CD8-positive, alpha-beta memory T cell (primary cell): ENCODE measurements around the gene SHQ1. TPM values are rescaled to one million over a fixed set of nuclear protein-coding genes. Genes with fewer than 3 reads are reported as not detected.
A peak's percentile ranks its signal among the peaks of the same experiment; 100 is the strongest.

Experiments used
- CTCF ChIA-PET: fragments of 350-600 bp; sonication (Branson Sonifier 250); formaldehyde crosslinking; loops from one replicate; lab custom pipeline; 2021; ENCODE audit warnings: antibody characterized with exemption; lab: Charles Lee
- POLR2A ChIA-PET: fragments of 350-600 bp; sonication (Branson Sonifier 250); formaldehyde crosslinking; loops from one replicate; lab custom pipeline; 2021; ENCODE audit warnings: antibody characterized with exemption; lab: Charles Lee
- DNase-seq, 5 donors: peaks; one replicate each; pipeline versions ENCODE4 v3.0.0 to v3.0.0-alpha.2; 2020 to 2022; ENCODE audit warnings: mixed read lengths in 1 of 5
- H3K27ac ChIP-seq: one replicate; pipeline ENCODE4 v1.7.0; 2013; ENCODE audit warnings: low read depth, mild to moderate bottlenecking, low read length, moderate library complexity
- H3K27me3 ChIP-seq: 2 replicates; pipeline ENCODE4 v1.7.0; 2013; ENCODE audit warnings: low read length, mild to moderate bottlenecking; ENCODE audit not compliant: insufficient read depth, poor library complexity, severe bottlenecking
- H3K36me3 ChIP-seq: 2 replicates; pipeline ENCODE4 v1.7.0; 2013; ENCODE audit warnings: mild to moderate bottlenecking, low read length, moderate library complexity; ENCODE audit not compliant: insufficient read depth
- H3K4me1 ChIP-seq: 2 replicates; pipeline ENCODE4 v1.7.0; 2013; ENCODE audit warnings: mild to moderate bottlenecking, low read length, moderate library complexity; ENCODE audit not compliant: insufficient read depth
- H3K4me3 ChIP-seq: 2 replicates; pipeline ENCODE4 v1.7.0; 2013; ENCODE audit warnings: mild to moderate bottlenecking, low read length
- H3K9me3 ChIP-seq: 2 replicates; pipeline ENCODE4 v1.7.0; 2013; ENCODE audit warnings: mild to moderate bottlenecking, low read length
- H3K27ac Mint-ChIP-seq, 8 donors: one replicate each; pipeline ENCODE4 v1.8.0; 2020 to 2021; ENCODE audit warnings: mixed read lengths in 8 of 8, mild to moderate bottlenecking in 6 of 8, inconsistent platforms in 3 of 8, moderate library complexity in 3 of 8
- H3K27me3 Mint-ChIP-seq, 2 donors: one replicate each; pipeline ENCODE4 v1.8.0; 2020 to 2021; ENCODE audit warnings: mixed read lengths in 2 of 2, mild to moderate bottlenecking in 1 of 2, moderate library complexity in 1 of 2
- H3K36me3 Mint-ChIP-seq, 3 donors: one replicate each; pipeline ENCODE4 v1.8.0; 2020 to 2021; ENCODE audit warnings: mixed read lengths in 3 of 3, inconsistent platforms in 1 of 3, mild to moderate bottlenecking in 1 of 3
- H3K4me1 Mint-ChIP-seq, 3 donors: one replicate each; pipeline ENCODE4 v1.8.0; 2020 to 2021; ENCODE audit warnings: mixed read lengths in 3 of 3, inconsistent platforms in 1 of 3, mild to moderate bottlenecking in 1 of 3
- H3K4me3 Mint-ChIP-seq, 7 donors: one replicate each; pipeline ENCODE4 v1.8.0; 2020 to 2021; ENCODE audit warnings: mixed read lengths in 7 of 7, mild to moderate bottlenecking in 6 of 7, moderate library complexity in 4 of 7, inconsistent platforms in 2 of 7
- H3K9me3 Mint-ChIP-seq, 5 donors: one replicate each; pipeline ENCODE4 v1.8.0; 2020 to 2022; ENCODE audit warnings: mixed read lengths in 5 of 5, mild to moderate bottlenecking in 3 of 5, moderate library complexity in 2 of 5, inconsistent platforms in 1 of 5
- polyA plus RNA-seq: library from polyadenylated mRNA; unstranded; fragments of 300-500 nt; fragmentation: Illumina TruSeq; gene quantifications from one replicate; pipeline ENCODE4 v1.2.3, GENCODE V29; 2021
- total RNA-seq, 2 experiments: library from RNA; stranded (reverse); gene quantifications; one replicate each; pipeline ENCODE4 v1.2.3, GENCODE V29; 2021

Gene SHQ1
- total and polyA plus RNA-seq, 3 experiments from 2014 or later = 36.0 to 44.9 (median 37.7) TPM

- H3K9me3 Mint-ChIP-seq = no peaks in the 10 kb centered on the region
- H3K27ac ChIP-seq = no peak overlapping the region
- no peaks in the 10 kb centered on the region for H3K9me3 ChIP-seq
- no peak overlapping the region for H3K4me3 ChIP-seq
- CTCF ChIA-PET = no interaction called here
- peaks cover under 1% of the 10 kb centered on the region for H3K36me3 ChIP-seq
- H3K27me3 Mint-ChIP-seq = peaks cover 0 to 2% of the 10 kb centered on the region in 2 donors
- POLR2A ChIA-PET = no interaction called here
- H3K4me1 ChIP-seq = no peaks in the 10 kb centered on the region
- H3K27me3 ChIP-seq = no peaks in the 10 kb centered on the region
- H3K36me3 Mint-ChIP-seq = peaks cover 13 to 32% (median 15%) of the 10 kb centered on the region in 3 donors
- peaks cover 0 to 2% (median 0%) of the 10 kb centered on the region in 3 donors for H3K4me1 Mint-ChIP-seq
- H3K27ac Mint-ChIP-seq = no peak overlapping the region
- DNase-seq = no peak
- no peak overlapping the region for H3K4me3 Mint-ChIP-seq
Measured at GRCh38 chr3:72768481-72768880, 79.8 kb downstream of the SHQ1 start.

DNA sequence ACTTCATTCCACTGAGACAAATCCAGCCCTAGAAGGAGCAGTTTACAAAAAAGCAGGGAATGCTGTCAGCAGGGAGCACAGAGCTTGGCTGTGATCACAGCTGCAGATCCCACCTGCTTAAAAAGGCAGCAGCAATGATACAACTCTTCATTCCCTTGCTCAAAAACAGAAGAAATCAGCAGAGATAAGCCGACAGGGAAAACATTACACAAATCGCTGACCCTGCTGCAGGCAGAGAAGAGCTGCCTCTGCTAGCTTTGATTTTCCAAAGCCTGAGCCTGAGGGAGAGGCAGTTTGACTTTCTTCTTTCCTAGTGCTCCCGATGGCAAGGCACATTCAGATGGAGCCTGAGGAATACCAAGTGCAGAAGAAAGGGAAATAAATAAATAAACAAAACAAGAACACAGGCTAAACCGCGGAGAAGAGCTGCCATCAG is 80.2 kb downstream of the SHQ1 start:
- H3K4me3 ChIP-seq = no peak overlapping the region
- Mint-ChIP-seq H3K36me3 (peaks cover 15 to 35% (median 17%) of the 10 kb centered on the region in 3 donors), H3K27me3 (peaks cover 0 to 2% of the 10 kb centered on the region in 2 donors), H3K9me3 (no peaks in the 10 kb centered on the region), H3K4me3 (no peak overlapping the region), H3K27ac (no peak overlapping the region), H3K4me1 (peaks cover 0 to 2% (median 0%) of the 10 kb centered on the region in 3 donors)
- H3K36me3 ChIP-seq = peaks cover 5% of the 10 kb centered on the region
- no peaks in the 10 kb centered on the region for H3K27me3 ChIP-seq
- H3K9me3 ChIP-seq = no peaks in the 10 kb centered on the region
- ChIA-PET CTCF (no interaction called here), POLR2A (no interaction called here)
- H3K4me1 ChIP-seq = no peaks in the 10 kb centered on the region
- no peak for DNase-seq
- no peak overlapping the region for H3K27ac ChIP-seq

- Mint-ChIP-seq H3K36me3 (peaks cover 19 to 42% (median 19%) of the 10 kb centered on the region in 3 donors), H3K4me3 (no peak overlapping the region), H3K9me3 (no peaks in the 10 kb centered on the region), H3K4me1 (peaks cover 0 to 2% (median 0%) of the 10 kb centered on the region in 3 donors), H3K27me3 (peaks cover 0 to 2% of the 10 kb centered on the region in 2 donors), H3K27ac (peak overlapping the region in 2 of 8 donors; percentile 7 to 29)
- Histone ChIP-seq H3K27ac (no peak overlapping the region), H3K4me1 (no peaks in the 10 kb centered on the region), H3K36me3 (peaks cover 5% of the 10 kb centered on the region), H3K4me3 (no peak overlapping the region), H3K9me3 (no peaks in the 10 kb centered on the region), H3K27me3 (no peaks in the 10 kb centered on the region)
- DNase-seq = no peak
- ChIA-PET POLR2A (no interaction called here), CTCF (no interaction called here)
Measured at GRCh38 chr3:72766866-72767265, 81.4 kb downstream of the SHQ1 start.

DNA sequence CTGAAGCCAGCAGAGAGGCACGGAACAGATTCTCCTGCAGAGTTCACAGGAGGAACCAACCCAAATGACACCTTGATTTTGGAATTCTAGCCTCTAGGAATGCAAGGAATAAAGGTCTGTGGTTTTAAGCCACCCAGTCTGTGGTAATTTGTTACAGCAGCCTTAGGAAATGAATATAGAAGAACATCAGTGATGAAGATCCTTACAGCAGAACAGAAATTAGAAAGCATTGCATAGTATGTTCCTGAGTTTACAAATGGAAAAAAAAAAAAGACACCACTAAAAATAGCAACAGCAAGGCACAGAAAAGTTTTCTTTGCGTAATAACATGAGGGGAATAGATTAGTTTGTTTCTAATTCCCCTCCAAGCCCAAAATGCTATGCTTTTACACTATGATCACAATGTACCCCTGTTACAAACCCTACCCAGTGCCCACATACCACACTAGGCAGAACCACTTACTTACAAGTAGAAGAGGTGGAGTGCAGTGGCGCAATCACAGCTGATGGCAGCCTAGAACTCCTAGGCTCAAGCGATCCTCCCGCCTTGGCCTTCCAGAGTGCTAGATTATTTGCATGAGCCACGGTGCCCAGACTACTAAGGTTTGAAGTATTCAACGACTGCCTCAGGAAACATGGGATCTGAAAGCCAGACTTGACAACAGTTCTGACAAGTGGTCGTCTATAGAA is 84.3 kb downstream of the SHQ1 start:
- Histone ChIP-seq H3K36me3 (peaks cover 5% of the 10 kb centered on the region), H3K9me3 (no peaks in the 10 kb centered on the region), H3K4me1 (peaks cover 3% of the 10 kb centered on the region), H3K27me3 (no peaks in the 10 kb centered on the region), H3K4me3 (no peak overlapping the region), H3K27ac (no peak overlapping the region)
- Mint-ChIP-seq H3K36me3 (peaks cover 13 to 41% (median 16%) of the 10 kb centered on the region in 3 donors), H3K9me3 (no peaks in the 10 kb centered on the region), H3K4me1 (peaks cover 0 to 2% (median 2%) of the 10 kb centered on the region in 3 donors), H3K27ac (peak overlapping the region in 1 of 8 donors; percentile 5), H3K4me3 (no peak overlapping the region), H3K27me3 (peaks cover 0 to 2% of the 10 kb centered on the region in 2 donors)
- CTCF ChIA-PET = no interaction called here
- POLR2A ChIA-PET = no interaction called here
- DNase-seq = no peak

GRCh38 chr3:72761410-72761809 is 86.8 kb downstream of the SHQ1 start:
- Histone ChIP-seq H3K27ac (no peak overlapping the region), H3K4me1 (peaks cover 21% of the 10 kb centered on the region), H3K9me3 (no peaks in the 10 kb centered on the region), H3K27me3 (no peaks in the 10 kb centered on the region), H3K36me3 (peaks cover 5% of the 10 kb centered on the region), H3K4me3 (no peak overlapping the region)
- Mint-ChIP-seq H3K4me1 (peaks cover 17 to 23% (median 18%) of the 10 kb centered on the region in 3 donors), H3K4me3 (no peak overlapping the region), H3K36me3 (peaks cover 13 to 30% (median 13%) of the 10 kb centered on the region in 3 donors), H3K27me3 (peaks cover 0 to 2% of the 10 kb centered on the region in 2 donors), H3K27ac (peak overlapping the region in 1 of 8 donors; percentile 14), H3K9me3 (no peaks in the 10 kb centered on the region)
- DNase-seq = no peak
- ChIA-PET POLR2A (no interaction called here), CTCF (interaction anchor here (1.3 to 1.5 kb wide), 2 partner anchors 23 to 61 kb away, joined by 4 to 5 read pairs; no protein-coding TSS in a partner anchor)

- POLR2A ChIA-PET = no interaction called here
- Mint-ChIP-seq H3K4me3 (no peak overlapping the region), H3K27me3 (peaks cover 0 to 2% of the 10 kb centered on the region in 2 donors), H3K36me3 (peaks cover 8 to 26% (median 13%) of the 10 kb centered on the region in 3 donors), H3K4me1 (peaks cover 17 to 33% (median 20%) of the 10 kb centered on the region in 3 donors), H3K27ac (no peak overlapping the region), H3K9me3 (no peaks in the 10 kb centered on the region)
- no peaks in the 10 kb centered on the region for H3K9me3 ChIP-seq
- no peak for DNase-seq
- H3K27ac ChIP-seq = no peak overlapping the region
- no peak overlapping the region for H3K4me3 ChIP-seq
- CTCF ChIA-PET = interaction anchor here (1.5 kb wide), 1 partner anchor 22 kb away, joined by 4 read pairs; no protein-coding TSS in a partner anchor
- peaks cover 33% of the 10 kb centered on the region for H3K4me1 ChIP-seq
- no peaks in the 10 kb centered on the region for H3K27me3 ChIP-seq
- peaks cover 5% of the 10 kb centered on the region for H3K36me3 ChIP-seq
Measured at GRCh38 chr3:72760225-72760624, 88.0 kb downstream of the SHQ1 start.

- Histone ChIP-seq H3K4me3 (peak overlapping the region; percentile 16), H3K9me3 (no peaks in the 10 kb centered on the region), H3K36me3 (no peaks in the 10 kb centered on the region), H3K27ac (no peak overlapping the region), H3K27me3 (no peaks in the 10 kb centered on the region), H3K4me1 (peaks cover 45% of the 10 kb centered on the region)
- ChIA-PET CTCF (interaction anchor here (1.7 kb wide), 1 partner anchor 39 kb away, joined by 4 read pairs; no protein-coding TSS in a partner anchor), POLR2A (no interaction called here)
- peak in 3 of 5 donors; percentile 57 to 80 (median 62) for DNase-seq
- Mint-ChIP-seq H3K27me3 (no peaks in the 10 kb centered on the region), H3K4me1 (peaks cover 17 to 34% (median 27%) of the 10 kb centered on the region in 3 donors), H3K36me3 (peaks cover 3 to 19% (median 9%) of the 10 kb centered on the region in 3 donors), H3K9me3 (no peaks in the 10 kb centered on the region), H3K27ac (peak overlapping the region; percentile 53 to 95 (median 92)), H3K4me3 (peak overlapping the region in 6 of 7 donors; percentile 47 to 73 (median 70))
Measured at GRCh38 chr3:72756900-72757299, 91.3 kb downstream of the SHQ1 start.

DNA sequence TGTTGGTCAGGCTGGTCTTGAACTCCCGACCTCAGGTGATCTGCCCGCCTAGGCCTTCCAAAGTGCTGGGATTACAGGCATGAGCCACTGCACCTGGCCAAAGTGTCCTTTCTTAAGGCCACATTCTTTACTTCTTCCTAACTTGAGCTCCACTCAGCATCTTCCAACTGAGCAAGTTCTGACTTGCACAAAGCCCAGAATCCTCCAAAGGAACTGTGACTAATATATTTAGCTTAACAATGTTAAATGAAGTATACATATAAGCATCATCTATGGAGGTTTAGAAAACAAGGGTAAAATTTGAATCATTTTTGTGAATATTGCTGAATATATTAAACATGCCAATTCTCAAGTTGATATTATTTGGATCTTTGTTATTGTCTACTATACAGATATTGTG is 93.7 kb downstream of the SHQ1 start:
- Mint-ChIP-seq H3K4me1 (peaks cover 17 to 34% (median 34%) of the 10 kb centered on the region in 3 donors), H3K27ac (peak overlapping the region in 2 of 8 donors; percentile 15 to 57), H3K9me3 (no peaks in the 10 kb centered on the region), H3K27me3 (no peaks in the 10 kb centered on the region), H3K36me3 (peaks cover 7 to 24% (median 14%) of the 10 kb centered on the region in 3 donors), H3K4me3 (no peak overlapping the region)
- Histone ChIP-seq H3K4me3 (no peak overlapping the region), H3K9me3 (no peaks in the 10 kb centered on the region), H3K36me3 (no peaks in the 10 kb centered on the region), H3K27me3 (no peaks in the 10 kb centered on the region), H3K4me1 (peaks cover 42% of the 10 kb centered on the region), H3K27ac (no peak overlapping the region)
- no peak for DNase-seq
- ChIA-PET POLR2A (interaction anchor here (1.1 kb wide), 1 partner anchor 16 kb away, joined by 3 read pairs; no protein-coding TSS in a partner anchor), CTCF (interaction anchor here (1.3 to 2.8 kb wide), 3 partner anchors 10 to 67 kb away, joined by 5 to 11 read pairs (median 8); no protein-coding TSS in a partner anchor)
